GM12865 (cell line): ENCODE results near the gene CAMKMT.

Experiments used
- DNase-seq: peaks from one replicate; pipeline ENCODE4 v3.0.0; 2010; ENCODE audit warnings: low read depth
- H3K4me3 ChIP-seq: 2 replicates; pipeline ENCODE4 v1.5.1; 2011; ENCODE audit warnings: mild to moderate bottlenecking, low read depth, low read length, control low read depth
- CTCF ChIP-seq: IDR thresholded peaks from 2 replicates; pipeline ENCODE4 v1.5.1; 2011; ENCODE audit warnings: low read length, control low read depth, low read depth, inconsistent platforms; ENCODE audit not compliant: insufficient read depth; ENCODE audit errors: missing control alignments

The CAMKMT gene

GRCh38 chr2:44361330-44362206, at the start of gene CAMKMT, which contains the start of gene PREPL:
TSS of gene CAMKMT (plus strand) at chr2:44361947.
TSS of gene PREPL (minus strand) at chr2:44361494. CDS start at chr2:44346342, 15,152 bp downstream.
- no peak for TF ChIP-seq CTCF
- peak within 1 kb of the TSS; percentile 85 for H3K4me3 ChIP-seq
- DNase-seq = peak; percentile 99

- TF ChIP-seq CTCF = no peak
- no peak overlapping the region for H3K4me3 ChIP-seq
- no peak for DNase-seq
Measured at GRCh38 chr2:44314362-44314761, 47.4 kb upstream of the CAMKMT start.

GRCh38 chr2:44315945-44316344, 45.8 kb upstream of the CAMKMT start:
- TF ChIP-seq CTCF = no peak
- H3K4me3 ChIP-seq = no peak overlapping the region
- DNase-seq = no peak

GRCh38 chr2:44320832-44321231, 40.9 kb upstream of the CAMKMT start:
- no peak overlapping the region for H3K4me3 ChIP-seq
- TF ChIP-seq CTCF = no peak
- DNase-seq = no peak

GRCh38 chr2:44321360-44321759, 40.4 kb upstream of the CAMKMT start:
- H3K4me3 ChIP-seq = no peak overlapping the region
- DNase-seq = no peak
- TF ChIP-seq CTCF = no peak

- DNase-seq = no peak
- H3K4me3 ChIP-seq = no peak overlapping the region
- TF ChIP-seq CTCF = no peak
Measured at GRCh38 chr2:44324971-44325426, 36.7 kb upstream of the CAMKMT start.
